Activated T-helper 1 cell treated with anti-CD3 and anti-CD28 coated beads, Interleukin-2, amount 50 U/mL, for 16 hours (primary cell): ENCODE data around the gene SDC3.

Experiments used
- DNase-seq, 2 donors: peaks; one replicate each; pipeline ENCODE4 v3.0.0-alpha.2; 2020; ENCODE audit warnings: low read depth in 1 of 2, low spot score in 1 of 2

Gene SDC3

DNA sequence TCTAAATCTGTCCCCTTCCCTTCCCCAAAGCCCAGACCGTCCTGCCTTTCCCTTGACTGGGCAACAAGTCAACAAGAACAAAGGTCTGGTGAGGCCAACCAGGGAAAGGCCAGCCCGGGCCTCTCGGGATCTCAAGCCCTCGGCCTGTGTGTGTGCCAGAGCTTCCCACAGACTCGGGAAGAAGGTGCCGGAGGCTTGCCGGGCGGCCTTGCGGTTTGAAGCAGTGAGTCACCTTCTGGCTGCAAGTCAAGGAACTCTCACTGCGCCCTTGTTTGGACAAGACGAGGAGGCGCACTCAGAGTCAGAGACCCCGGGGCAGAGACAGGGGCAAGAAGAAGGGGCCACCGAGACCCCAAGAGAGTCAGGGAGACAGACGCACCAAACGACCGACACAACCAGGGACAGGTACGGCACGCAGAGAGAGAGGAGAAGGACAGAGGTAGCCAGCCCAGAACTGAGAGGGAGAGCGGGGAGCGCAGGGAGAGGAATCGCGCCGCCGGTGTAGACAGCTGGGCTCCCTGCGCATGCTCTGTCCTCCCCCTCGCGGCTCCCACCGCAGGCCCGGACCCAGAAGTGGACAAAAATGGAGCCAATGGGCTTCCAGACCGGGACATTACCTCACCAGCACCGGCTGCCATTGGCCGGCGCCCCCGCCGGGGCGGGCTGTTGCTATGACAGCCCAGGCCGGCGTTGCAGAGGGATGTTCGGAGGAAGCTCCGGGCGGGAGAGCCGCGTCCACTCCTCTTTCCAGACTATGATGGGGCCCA lies 84.4 kb downstream of the SDC3 start:
- DNase-seq = peak; percentile 14 to 26

DNA sequence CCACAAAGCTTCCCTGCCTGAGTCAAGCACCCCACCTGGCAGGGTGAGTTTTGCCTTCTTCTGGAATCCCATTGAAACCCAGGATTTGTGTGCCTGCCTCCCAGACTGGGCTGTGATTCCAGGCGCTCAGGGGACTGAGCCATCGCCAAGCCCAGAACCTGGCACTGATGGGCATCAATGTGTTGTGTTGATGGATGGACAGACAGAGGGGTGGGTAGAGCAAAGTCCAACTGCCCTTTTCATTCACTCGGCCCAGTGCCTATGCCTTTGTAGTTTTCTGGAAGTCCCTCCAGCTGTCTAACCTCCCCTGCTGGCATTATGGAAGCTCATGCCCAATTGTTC lies 85.0 kb downstream of the SDC3 start:
- DNase-seq = no peak

DNA sequence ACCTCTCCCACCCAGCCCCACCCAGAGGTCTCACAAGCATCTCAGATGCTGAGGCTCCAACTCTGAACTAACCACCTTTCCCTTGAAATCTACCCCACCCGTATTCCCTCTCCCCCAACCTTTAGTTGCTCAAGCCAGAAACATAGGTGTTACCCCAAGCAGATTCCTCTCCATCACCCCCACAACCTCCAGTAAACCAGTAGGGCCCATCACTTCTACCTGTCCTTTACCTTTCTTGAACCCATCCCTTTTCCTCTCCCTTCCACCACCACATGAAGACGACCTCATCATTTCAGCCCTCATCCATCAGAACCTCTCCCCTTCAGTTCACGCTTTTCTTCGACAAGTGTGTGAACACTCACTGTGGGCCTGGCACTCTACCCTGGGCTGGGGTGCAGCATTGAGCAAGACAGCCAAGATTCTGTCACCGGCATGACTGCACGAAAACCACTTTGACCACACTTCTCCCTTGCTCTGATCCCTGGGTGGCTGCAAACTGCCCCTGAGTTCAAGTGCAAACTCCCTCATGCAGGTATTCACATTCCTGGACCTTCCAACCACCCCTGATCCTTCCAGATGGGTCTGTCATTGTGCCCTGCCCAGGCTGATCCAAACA lies 85.5 kb downstream of the SDC3 start:
- no peak for DNase-seq

DNA sequence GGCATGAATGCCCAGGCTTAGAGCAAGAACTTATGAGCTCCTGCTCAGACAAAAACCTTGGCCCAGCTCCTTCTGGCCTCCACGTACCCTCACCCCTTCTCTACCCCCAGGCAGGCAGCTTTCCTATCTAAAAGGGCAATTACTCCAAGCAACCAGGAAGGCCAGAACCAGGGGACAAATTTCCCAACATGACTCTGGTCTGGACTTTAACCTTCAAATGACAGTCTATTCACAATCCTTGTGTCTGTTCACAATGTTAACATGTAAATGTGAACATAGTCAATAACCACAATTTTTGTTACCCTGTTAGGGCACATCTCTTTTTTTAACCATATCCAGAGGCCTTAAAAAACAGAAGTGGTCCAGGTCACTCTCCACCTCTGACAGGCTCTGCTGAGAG lies 86.6 kb downstream of the SDC3 start:
- DNase-seq = no peak

DNA sequence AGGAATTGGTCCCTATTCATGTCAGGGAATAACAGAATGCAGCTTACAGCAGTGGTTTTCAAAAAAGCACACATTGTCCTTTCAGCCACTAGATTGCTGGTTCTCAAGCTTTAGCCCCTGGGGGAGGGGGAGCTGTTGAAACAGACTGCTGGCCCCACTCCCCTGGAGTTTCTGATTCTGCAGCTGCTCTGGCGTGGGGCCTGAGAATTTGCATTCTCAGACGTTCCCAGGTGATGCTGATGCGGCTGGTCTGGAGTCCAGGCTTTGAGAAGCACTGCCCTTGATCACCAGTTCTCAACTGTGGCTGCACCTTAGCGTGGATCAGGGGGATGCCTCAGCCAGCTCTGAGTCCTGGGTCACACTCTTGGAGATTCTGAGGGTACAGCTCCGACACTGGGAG lies 88.3 kb downstream of the SDC3 start:
- no peak for DNase-seq
